Measurements from ENCODE around the gene PLEKHH1.

DNA sequence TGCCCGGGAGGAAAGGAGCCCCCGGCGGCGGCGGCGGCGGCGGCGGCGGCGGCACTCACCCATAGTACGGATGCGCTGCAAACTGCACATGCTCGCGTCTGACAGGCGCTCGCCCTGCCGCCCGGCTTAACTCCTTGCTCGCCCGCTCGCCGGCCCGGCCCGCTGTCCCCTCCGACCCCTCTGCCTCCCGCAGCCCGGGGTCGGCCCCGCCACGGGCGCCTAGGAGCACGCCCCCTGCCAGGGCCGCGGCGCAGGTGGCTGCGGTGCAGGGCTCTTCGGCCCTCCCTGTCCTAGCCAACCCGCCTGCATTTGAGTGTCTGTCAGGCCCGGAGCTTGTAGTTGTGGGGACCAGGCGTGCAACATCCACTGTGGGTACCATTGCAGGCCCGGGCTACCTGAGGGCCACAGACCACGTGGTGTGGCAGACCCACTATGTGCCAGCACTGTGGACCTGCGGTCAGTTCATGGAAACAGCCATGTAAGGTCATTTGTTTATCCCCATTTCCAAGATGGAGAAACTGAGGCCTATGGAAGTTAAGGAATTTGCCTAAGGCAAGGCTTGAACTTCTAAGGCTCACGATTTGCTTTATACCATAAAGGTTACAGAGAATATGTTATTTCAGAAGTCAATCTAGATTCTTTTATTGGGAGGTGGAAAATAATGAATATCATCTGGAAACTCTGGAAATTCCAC, 17.6 kb upstream of the PLEKHH1 start:
- TF ChIP-seq GATA3 (IDR thresholded peaks at IDR 0.05; ENCODE audit: low read depth, low read length) (no peak), GATA2 (IDR thresholded peaks at IDR 0.05; ENCODE audit: low read depth, low read length) (no peak)
